GM23338 (cell line): ENCODE measurements around the gene SIGLEC6. TPM values are rescaled to one million over a fixed set of nuclear protein-coding genes. Genes with fewer than 3 reads are reported as not detected.

Experiments used
- ATAC-seq: fragments of 200-7000 bp; cut with Tn5 transposase; 3 replicates; pipeline ENCODE4 v1.9.1; 2020
- DNase-seq: peaks from one replicate; pipeline ENCODE4 v3.0.0-alpha.2; 2015; ENCODE audit warnings: low spot score
- H2AFZ ChIP-seq: fragments of 200-600 bp; sonication (generic); 2 replicates; pipeline ENCODE4 v1.8.0; 2016; ENCODE audit warnings: antibody characterized with exemption, mild to moderate bottlenecking, moderate library complexity
- H3F3A ChIP-seq: fragments of 200-600 bp; sonication (generic); replicated peaks from 2 replicates; pipeline ENCODE4 v1.8.0; 2017; ENCODE audit warnings: antibody characterized with exemption, mixed run types, low read depth
- H3K27ac ChIP-seq: fragments of 200-600 bp; sonication (generic); 2 replicates; pipeline ENCODE4 v1.6.1; 2016; ENCODE audit warnings: low read depth
- H3K27me3 ChIP-seq: fragments of 200-600 bp; sonication (generic); 2 replicates; pipeline ENCODE4 v1.8.0; 2016; ENCODE audit warnings: mild to moderate bottlenecking, mixed run types, moderate library complexity; ENCODE audit not compliant: insufficient read depth
- H3K36me3 ChIP-seq: fragments of 200-600 bp; sonication (generic); 2 replicates; pipeline ENCODE4 v1.8.0; 2016; ENCODE audit warnings: mild to moderate bottlenecking; ENCODE audit not compliant: insufficient read depth
- H3K4me1 ChIP-seq: fragments of 200-600 bp; sonication (generic); 2 replicates; pipeline ENCODE4 v1.8.0; 2016; ENCODE audit warnings: mild to moderate bottlenecking, moderate library complexity; ENCODE audit not compliant: insufficient read depth
- H3K4me2 ChIP-seq: fragments of 200-600 bp; sonication (generic); 2 replicates; pipeline ENCODE4 v1.7.1; 2017; ENCODE audit warnings: mixed run types
- H3K4me3 ChIP-seq: fragments of 200-600 bp; sonication (generic); 2 replicates; pipeline ENCODE4 v1.6.1; 2016; ENCODE audit warnings: mixed run types
- H3K79me2 ChIP-seq: fragments of 200-600 bp; sonication (generic); replicated peaks from 2 replicates; pipeline ENCODE4 v1.8.0; 2017; ENCODE audit warnings: mild to moderate bottlenecking; ENCODE audit not compliant: insufficient read depth
- H3K9me2 ChIP-seq: fragments of 200-600 bp; sonication (generic); 2 replicates; pipeline ENCODE4 v1.8.0; 2017; ENCODE audit not compliant: insufficient read depth
- H4K20me1 ChIP-seq: fragments of 200-600 bp; sonication (generic); replicated peaks from 2 replicates; pipeline ENCODE4 v1.8.0; 2017; ENCODE audit warnings: mild to moderate bottlenecking; ENCODE audit not compliant: insufficient read depth
- H3K27ac Mint-ChIP-seq: 2 replicates; pipeline ENCODE4 v1.8.0; 2020; ENCODE audit warnings: inconsistent platforms, mild to moderate bottlenecking, moderate library complexity, mixed read lengths
- H3K27me3 Mint-ChIP-seq: 3 replicates; pipeline ENCODE4 v1.8.0; 2022; ENCODE audit warnings: low read depth, mild to moderate bottlenecking, moderate library complexity, mixed read lengths, inconsistent platforms; ENCODE audit not compliant: insufficient read depth, poor library complexity
- H3K36me3 Mint-ChIP-seq: 3 replicates; pipeline ENCODE4 v1.8.0; 2021; ENCODE audit warnings: low read depth, mild to moderate bottlenecking, inconsistent platforms, moderate library complexity, mixed read lengths
- H3K4me1 Mint-ChIP-seq: 3 replicates; pipeline ENCODE4 v1.8.0; 2020; ENCODE audit warnings: mild to moderate bottlenecking, inconsistent platforms, mixed read lengths
- H3K4me3 Mint-ChIP-seq: 3 replicates; pipeline ENCODE4 v1.8.0; 2021; ENCODE audit warnings: moderate library complexity, mild to moderate bottlenecking, inconsistent platforms, mixed read lengths
- H3K9me3 Mint-ChIP-seq: 3 replicates; pipeline ENCODE4 v1.8.0; 2020; ENCODE audit warnings: moderate library complexity, mild to moderate bottlenecking, inconsistent platforms, mixed read lengths
- CREB1 ChIP-seq: fragments of 250-450 bp; sonication (Bioruptor Pico); IDR thresholded peaks from 2 replicates; pipeline ENCODE4 v1.5.0; 2020; ENCODE audit warnings: low read depth, mild to moderate bottlenecking, moderate library complexity
- ETS1 ChIP-seq: IDR thresholded peaks from 2 replicates; pipeline ENCODE4 v1.6.1; 2016; ENCODE audit warnings: antibody characterized with exemption
- EZH2 ChIP-seq: fragments of 200-600 bp; sonication (generic); IDR thresholded peaks from one replicate; pipeline ENCODE4 v1.8.0; 2017; ENCODE audit warnings: antibody characterized with exemption, mild to moderate bottlenecking, low read depth; ENCODE audit not compliant: unreplicated experiment
- EZH2phosphoT487 ChIP-seq: fragments of 200-600 bp; sonication (generic); IDR thresholded peaks from one replicate; pipeline ENCODE4 v1.8.1; 2018; ENCODE audit warnings: antibody characterized with exemption; ENCODE audit not compliant: unreplicated experiment
- JUNB ChIP-seq: IDR thresholded peaks from one replicate; pipeline ENCODE4 v1.6.1; 2016; ENCODE audit warnings: antibody characterized with exemption; ENCODE audit not compliant: unreplicated experiment
- NANOG ChIP-seq: IDR thresholded peaks from 2 replicates; pipeline ENCODE4 v1.6.1; 2016; ENCODE audit warnings: antibody characterized with exemption, borderline replicate concordance
- POLR2AphosphoS5 ChIP-seq: IDR thresholded peaks from 2 replicates; pipeline ENCODE4 v1.6.1; 2016; ENCODE audit warnings: antibody characterized with exemption, low read depth
- STAT1 ChIP-seq: IDR thresholded peaks from one replicate; pipeline ENCODE4 v1.6.1; 2016; ENCODE audit warnings: antibody characterized with exemption; ENCODE audit not compliant: unreplicated experiment
- ZNF114 ChIP-seq: fragments of 250-450 bp; sonication (Bioruptor Pico); IDR thresholded peaks from 2 replicates; pipeline ENCODE4 v1.5.0; 2020; ENCODE audit warnings: mild to moderate bottlenecking, moderate library complexity
- ZNF331 ChIP-seq: fragments of 250-450 bp; sonication (Bioruptor Pico); IDR thresholded peaks from 2 replicates; pipeline ENCODE4 v1.5.0; 2020; ENCODE audit warnings: low read depth, mild to moderate bottlenecking, moderate library complexity
- ZNF462 ChIP-seq: fragments of 250-450 bp; sonication (Bioruptor Pico); IDR thresholded peaks from 2 replicates; pipeline ENCODE4 v1.5.0; 2020; ENCODE audit warnings: mild to moderate bottlenecking, moderate library complexity
- polyA plus RNA-seq: library from polyadenylated mRNA; unstranded; fragments of >200 nt; fragmentation: Nextera tagmentation; extraction: Ambion mirVana; gene quantifications from 2 replicates; pipeline ENCODE4 v1.2.1, GENCODE V29; 2016
- total RNA-seq: library from RNA; depleted of rRNA; stranded (reverse); fragments of >200 nt; shearing (Covaris generic); gene quantifications from 2 replicates; pipeline ENCODE4 v1.2.3, GENCODE V29; 2014
- TF ChIP-seq, protein P1 (sequence below): IDR thresholded peaks from one replicate; pipeline ENCODE4 v1.6.1; 2018; ENCODE audit warnings: antibody characterized with exemption; ENCODE audit not compliant: unreplicated experiment
- TF ChIP-seq, protein P2 (sequence below), 2 experiments: fragments of 200-600 bp in 1 of 2; sonication (generic) in 1 of 2; conservative IDR thresholded peaks; 2 replicates each; pipeline versions ENCODE4 v1.5.1 to v1.6.1; 2016 to 2017; ENCODE audit warnings: antibody characterized with exemption in 2 of 2, low read depth in 2 of 2, mild to moderate bottlenecking in 2 of 2, moderate library complexity in 1 of 2

The SIGLEC6 gene
- total and polyA plus RNA-seq, 2 experiments from 2014 or later = 0.76 TPM; not detected in 1

DNA sequence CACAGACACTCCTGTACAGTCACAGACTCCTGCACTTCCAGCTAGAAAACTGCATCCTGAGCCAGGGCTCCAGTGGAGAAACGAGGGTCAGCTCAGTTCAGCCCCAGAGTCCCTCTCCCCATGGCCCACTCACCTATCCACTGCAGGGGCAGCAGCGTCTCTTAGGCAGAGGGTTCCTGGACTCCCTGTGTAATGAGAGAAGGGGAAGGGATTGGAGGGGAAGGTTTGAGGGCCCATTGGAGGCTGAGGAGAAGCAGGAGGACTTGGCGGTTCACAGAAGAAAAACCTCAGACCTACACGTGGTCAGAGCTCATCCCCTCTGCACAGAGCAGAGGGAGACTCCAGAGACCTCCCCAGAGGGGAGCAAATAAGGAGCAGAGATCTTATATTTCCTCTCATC lies 62.3 kb downstream of the SIGLEC6 start:
- Mint-ChIP-seq H3K36me3 (no peaks in the 10 kb centered on the region), H3K4me3 (no peak overlapping the region), H3K4me1 (peaks cover 2% of the 10 kb centered on the region; the same call in 2 of the 3 replicates), H3K27ac (no peak overlapping the region), H3K27me3 (peaks cover 9% of the 10 kb centered on the region), H3K9me3 (peaks cover 30% of the 10 kb centered on the region)
- H3K4me1 ChIP-seq = no peaks in the 10 kb centered on the region
- peaks cover 25% of the 10 kb centered on the region for H3K27me3 ChIP-seq
- no peak overlapping the region; the same call in 1 of the 2 replicates for H2AFZ ChIP-seq
- H3K9me2 ChIP-seq = no peaks in the 10 kb centered on the region
- H4K20me1 ChIP-seq = no peaks in the 10 kb centered on the region
- no peaks in the 10 kb centered on the region for H3K79me2 ChIP-seq
- no peak for ATAC-seq
- no peak for DNase-seq
- TF ChIP-seq ZNF331 (CRISPR knock-in tag) (no peak), POLR2AphosphoS5 (no peak), NANOG (no peak), JUNB (no peak), EZH2 (no peak), EZH2phosphoT487 (no peak), STAT1 (no peak), ETS1 (no peak), ZNF114 (CRISPR knock-in tag) (no peak), CREB1 (CRISPR knock-in tag) (no peak), ZNF462 (CRISPR knock-in tag) (no peak)
- TF ChIP-seq, protein P1, sequence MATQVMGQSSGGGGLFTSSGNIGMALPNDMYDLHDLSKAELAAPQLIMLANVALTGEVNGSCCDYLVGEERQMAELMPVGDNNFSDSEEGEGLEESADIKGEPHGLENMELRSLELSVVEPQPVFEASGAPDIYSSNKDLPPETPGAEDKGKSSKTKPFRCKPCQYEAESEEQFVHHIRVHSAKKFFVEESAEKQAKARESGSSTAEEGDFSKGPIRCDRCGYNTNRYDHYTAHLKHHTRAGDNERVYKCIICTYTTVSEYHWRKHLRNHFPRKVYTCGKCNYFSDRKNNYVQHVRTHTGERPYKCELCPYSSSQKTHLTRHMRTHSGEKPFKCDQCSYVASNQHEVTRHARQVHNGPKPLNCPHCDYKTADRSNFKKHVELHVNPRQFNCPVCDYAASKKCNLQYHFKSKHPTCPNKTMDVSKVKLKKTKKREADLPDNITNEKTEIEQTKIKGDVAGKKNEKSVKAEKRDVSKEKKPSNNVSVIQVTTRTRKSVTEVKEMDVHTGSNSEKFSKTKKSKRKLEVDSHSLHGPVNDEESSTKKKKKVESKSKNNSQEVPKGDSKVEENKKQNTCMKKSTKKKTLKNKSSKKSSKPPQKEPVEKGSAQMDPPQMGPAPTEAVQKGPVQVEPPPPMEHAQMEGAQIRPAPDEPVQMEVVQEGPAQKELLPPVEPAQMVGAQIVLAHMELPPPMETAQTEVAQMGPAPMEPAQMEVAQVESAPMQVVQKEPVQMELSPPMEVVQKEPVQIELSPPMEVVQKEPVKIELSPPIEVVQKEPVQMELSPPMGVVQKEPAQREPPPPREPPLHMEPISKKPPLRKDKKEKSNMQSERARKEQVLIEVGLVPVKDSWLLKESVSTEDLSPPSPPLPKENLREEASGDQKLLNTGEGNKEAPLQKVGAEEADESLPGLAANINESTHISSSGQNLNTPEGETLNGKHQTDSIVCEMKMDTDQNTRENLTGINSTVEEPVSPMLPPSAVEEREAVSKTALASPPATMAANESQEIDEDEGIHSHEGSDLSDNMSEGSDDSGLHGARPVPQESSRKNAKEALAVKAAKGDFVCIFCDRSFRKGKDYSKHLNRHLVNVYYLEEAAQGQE = no peak
- TF ChIP-seq, protein P2, sequence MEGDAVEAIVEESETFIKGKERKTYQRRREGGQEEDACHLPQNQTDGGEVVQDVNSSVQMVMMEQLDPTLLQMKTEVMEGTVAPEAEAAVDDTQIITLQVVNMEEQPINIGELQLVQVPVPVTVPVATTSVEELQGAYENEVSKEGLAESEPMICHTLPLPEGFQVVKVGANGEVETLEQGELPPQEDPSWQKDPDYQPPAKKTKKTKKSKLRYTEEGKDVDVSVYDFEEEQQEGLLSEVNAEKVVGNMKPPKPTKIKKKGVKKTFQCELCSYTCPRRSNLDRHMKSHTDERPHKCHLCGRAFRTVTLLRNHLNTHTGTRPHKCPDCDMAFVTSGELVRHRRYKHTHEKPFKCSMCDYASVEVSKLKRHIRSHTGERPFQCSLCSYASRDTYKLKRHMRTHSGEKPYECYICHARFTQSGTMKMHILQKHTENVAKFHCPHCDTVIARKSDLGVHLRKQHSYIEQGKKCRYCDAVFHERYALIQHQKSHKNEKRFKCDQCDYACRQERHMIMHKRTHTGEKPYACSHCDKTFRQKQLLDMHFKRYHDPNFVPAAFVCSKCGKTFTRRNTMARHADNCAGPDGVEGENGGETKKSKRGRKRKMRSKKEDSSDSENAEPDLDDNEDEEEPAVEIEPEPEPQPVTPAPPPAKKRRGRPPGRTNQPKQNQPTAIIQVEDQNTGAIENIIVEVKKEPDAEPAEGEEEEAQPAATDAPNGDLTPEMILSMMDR (conservative IDR thresholded peaks at IDR 0.05; ENCODE audit: low read depth in 2 of 2) = no peak
- no peak overlapping the region for H3K4me2 ChIP-seq
- no peak overlapping the region for H3K4me3 ChIP-seq
- H3F3A ChIP-seq = no peaks in the 10 kb centered on the region
- no peaks in the 10 kb centered on the region for H3K36me3 ChIP-seq
- no peak overlapping the region for H3K27ac ChIP-seq
